T47D (cell line): ENCODE data around the gene SLC35D3.
"Not testable (repeated sequence)": the region's sequence is repeated elsewhere in the genome, so short reads cannot be mapped to it uniquely, and the experiment has no call there.

Experiments
- DNase-seq, 2 experiments: peaks; one replicate each; pipeline versions ENCODE4 v3.0.0 to v3.0.0-alpha.2; 2011 to 2012; ENCODE audit warnings: low read depth in 1 of 2, low spot score in 1 of 2
- JUND ChIP-seq: IDR thresholded peaks from 2 replicates; pipeline ENCODE4 v1.6.1; 2012; ENCODE audit warnings: low read depth
- in situ Hi-C: cut with HindIII; loops from 2 replicates; pipeline ENCODE4 v1.10.0; 2016; ENCODE audit warnings: low sequenced_read_pairs, low pct_unique_long_range_greater_than_20kb

The SLC35D3 gene

DNA sequence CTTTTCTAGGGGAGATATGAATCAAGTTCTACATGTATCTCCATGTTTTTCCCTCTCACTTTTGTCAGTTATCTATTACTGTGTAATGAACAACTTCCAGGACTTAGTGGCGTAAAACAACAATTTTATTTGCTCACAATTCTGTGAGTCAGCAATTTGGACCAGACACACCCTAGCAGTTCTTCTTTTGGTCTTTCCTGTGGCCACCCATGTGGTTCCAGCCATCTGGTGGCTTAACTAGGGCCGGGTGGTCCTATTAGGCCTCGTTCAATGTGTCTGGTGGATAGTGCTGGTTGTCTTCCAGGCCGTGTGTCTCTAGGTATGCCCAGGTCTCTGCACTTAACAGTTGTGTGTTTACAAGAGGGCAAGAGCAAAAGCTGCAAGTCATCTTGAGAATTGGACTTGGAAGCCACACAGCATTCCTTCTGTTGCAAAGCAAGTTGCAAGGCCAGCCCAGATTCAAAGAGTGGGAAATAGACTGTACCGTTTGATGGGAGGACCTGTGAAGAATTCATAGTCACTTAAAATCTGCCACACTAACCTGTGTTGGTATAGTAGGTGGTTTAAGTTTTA lies 20.8 kb upstream of the SLC35D3 start:
- no peak for DNase-seq
- in situ Hi-C loops: no loop called here
- no peak for TF ChIP-seq JUND

DNA sequence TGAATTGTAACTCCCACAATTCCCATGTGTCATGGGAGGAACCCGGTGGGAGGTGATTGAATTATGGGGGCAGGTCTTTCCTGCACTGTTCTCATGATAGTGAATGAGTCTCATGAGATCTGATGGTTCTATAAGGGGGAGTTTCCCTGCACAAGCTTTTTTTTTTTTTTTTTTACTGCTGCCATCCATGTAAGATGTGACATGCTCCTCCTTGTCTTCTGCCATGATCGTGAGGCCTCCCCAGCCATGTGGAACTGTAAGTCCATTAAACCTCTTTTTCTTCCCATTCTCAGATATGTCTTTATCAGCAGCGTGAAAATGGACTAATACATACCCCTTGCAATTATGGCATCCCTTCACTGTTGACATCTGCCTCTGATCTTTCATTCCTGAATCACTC lies 17.6 kb upstream of the SLC35D3 start:
- in situ Hi-C loops, DNase-seq: not testable (repeated sequence)

GRCh38 chr6:136914947-136915346 lies 7.2 kb upstream of the SLC35D3 start:
- no peak for TF ChIP-seq JUND
- in situ Hi-C loops: no loop called here
- no peak for DNase-seq

GRCh38 chr6:136918706-136919105 lies 3.4 kb upstream of the SLC35D3 start:
- no peak for TF ChIP-seq JUND
- DNase-seq: no peak
- in situ Hi-C loops: no loop called here

- TF ChIP-seq JUND: no peak
- no peak for DNase-seq
- in situ Hi-C loops: no loop called here
These were observed 1.9 kb upstream of the SLC35D3 start for GRCh38 chr6:136920216-136920615.

GRCh38 chr6:136920671-136921380 lies 1.3 kb upstream of the SLC35D3 start:
- no peak for DNase-seq
- no peak for TF ChIP-seq JUND
- in situ Hi-C loops: no loop called here

DNA sequence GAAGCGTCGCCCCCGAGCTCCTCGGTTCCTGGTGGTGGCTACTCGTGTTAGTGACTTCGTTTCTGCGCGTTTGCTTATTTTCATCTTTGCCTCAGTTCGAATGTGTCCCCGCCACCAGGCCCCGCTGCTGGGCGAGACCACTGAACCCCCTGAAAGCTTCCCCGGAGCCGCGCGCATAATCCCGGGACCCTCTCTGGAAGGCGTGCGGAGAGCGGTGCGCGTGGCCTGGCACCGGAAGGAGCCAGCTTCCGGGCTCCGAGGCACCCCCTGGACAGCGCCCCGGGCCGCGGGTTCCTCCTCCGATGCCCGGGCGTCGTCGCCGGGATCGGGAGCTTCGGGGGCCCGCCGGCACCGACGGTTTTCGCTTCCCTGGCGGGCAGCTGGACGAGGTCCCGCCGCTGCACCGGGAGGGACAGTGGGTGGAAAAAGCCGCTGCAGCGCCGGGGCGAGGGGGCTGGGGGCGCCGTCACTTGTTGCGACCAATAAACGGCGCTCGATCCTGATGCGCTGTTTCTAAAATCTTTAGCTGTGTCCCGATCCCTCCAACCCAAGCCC lies 643 bp upstream of the SLC35D3 start:
- no peak for TF ChIP-seq JUND
- DNase-seq: peak; percentile 2 to 28
- in situ Hi-C loops: no loop called here

DNA sequence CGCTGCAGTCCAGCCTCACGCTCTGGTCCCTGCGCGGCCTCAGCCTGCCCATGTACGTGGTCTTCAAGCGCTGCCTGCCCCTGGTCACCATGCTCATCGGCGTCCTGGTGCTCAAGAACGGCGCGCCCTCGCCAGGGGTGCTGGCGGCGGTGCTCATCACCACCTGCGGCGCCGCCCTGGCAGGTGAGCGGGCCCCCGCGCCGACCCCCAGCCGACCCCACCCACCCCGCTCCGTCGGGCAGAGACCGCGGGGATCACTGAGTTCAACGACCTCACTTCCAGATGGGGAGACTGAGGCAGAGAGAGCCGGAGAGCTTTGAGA lies 545 bp downstream of the SLC35D3 start:
- in situ Hi-C loops: no loop called here
- TF ChIP-seq JUND: no peak
- no peak for DNase-seq

GRCh38 chr6:136923116-136923953 lies 1.2 kb downstream of the SLC35D3 start:
- no peak for DNase-seq
- in situ Hi-C loops: no loop called here

GRCh38 chr6:136923954-136924673 lies 2.0 kb downstream of the SLC35D3 start:
- in situ Hi-C loops: no loop called here
- TF ChIP-seq JUND: no peak
- no peak for DNase-seq

More at GRCh38 chr6:136923116-136923953, 1.2 kb downstream of the SLC35D3 start:
- no peak for TF ChIP-seq JUND

GRCh38 chr6:136926383-136926782 lies 4.3 kb downstream of the SLC35D3 start:
- TF ChIP-seq JUND: no peak
- DNase-seq: no peak
- in situ Hi-C loops: no loop called here

DNA sequence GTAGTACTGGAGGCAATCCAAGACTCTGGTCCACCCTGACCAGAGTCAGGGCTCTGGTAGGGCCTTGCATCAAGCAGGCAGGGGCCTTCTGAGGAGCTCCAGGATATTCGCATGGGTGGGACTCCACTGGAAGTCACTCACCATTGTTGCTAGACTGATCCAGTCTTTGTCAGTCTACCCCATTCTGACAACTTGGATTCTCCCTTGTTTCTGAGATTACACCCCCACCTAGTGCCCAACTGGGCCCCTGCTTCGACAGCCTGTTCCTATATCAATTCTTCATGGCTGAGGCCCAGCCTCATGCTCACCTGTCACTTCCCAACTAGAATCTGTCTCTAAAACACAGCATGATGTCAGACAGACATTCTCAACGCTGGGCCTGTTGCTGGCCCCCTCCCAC lies 5.2 kb downstream of the SLC35D3 start:
- in situ Hi-C loops: no loop called here

More for the DNA sequence above, 5.2 kb downstream of the SLC35D3 start:
- DNase-seq: peak in 1 of 2 experiments; percentile 27
- TF ChIP-seq JUND: no peak
